Muscle of arm (tissue), 12 donors: ENCODE results near the gene ZG16. TPM values are rescaled to one million over a fixed set of nuclear protein-coding genes. Genes with fewer than 3 reads are reported as not detected.
"Not testable (repeated sequence)": the region's sequence is repeated elsewhere in the genome, so short reads cannot be mapped to it uniquely, and the experiment has no call there.

Experiments
- DNase-seq: peaks from one replicate; pipeline ENCODE4 v3.0.0-alpha.2; 2013
- polyA plus RNA-seq, 12 donors: library from polyadenylated mRNA; unstranded; fragments of 120-200 nt; gene quantifications; one replicate each; pipeline ENCODE4 v1.2.1, GENCODE V29; 2013; ENCODE audit not compliant: insufficient read length in 12 of 12

ZG16 gene
- polyA plus RNA-seq, 12 donors = 0.05 to 4.4 TPM; not detected in 10

DNA sequence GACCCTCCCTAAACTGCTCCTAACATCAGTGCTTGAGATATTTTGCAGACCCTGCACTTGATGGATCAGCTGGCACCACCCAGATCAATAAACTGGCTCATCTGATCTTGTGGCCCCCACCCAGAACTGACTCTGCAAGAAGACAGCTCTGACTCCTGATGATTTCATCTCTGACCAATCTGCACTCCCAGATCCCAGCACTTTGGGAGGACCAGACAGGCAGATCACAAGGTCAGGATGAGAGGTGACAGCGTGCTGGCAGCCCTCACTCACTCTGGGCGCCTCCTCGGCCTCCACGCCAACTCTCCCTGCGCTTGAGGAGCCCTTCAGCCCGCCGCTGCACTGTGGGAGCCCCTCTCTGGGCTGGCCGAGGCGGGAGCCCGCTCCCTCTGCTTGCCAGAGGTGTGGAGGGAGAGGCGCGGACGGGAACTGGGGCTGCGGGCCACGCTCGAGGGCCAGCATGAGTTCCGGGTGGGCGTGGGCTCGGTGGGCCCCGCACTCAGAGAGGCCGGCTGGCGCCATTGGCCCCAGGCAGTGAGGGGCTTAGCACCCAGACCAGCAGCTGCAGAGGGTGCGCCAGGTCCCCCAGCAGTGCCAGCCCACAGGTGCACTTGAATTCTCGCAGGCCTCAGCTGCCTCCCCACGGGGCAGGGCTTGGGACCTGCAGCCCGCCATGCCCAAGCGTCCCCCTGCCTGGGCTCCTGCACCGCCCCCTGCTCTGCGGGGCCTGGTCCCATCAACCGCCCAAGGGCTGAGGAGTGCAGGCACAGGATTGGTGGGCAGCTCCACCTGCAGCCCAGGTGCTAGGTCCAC, 29.9 kb upstream of the ZG16 start:
- no peak for DNase-seq

DNA sequence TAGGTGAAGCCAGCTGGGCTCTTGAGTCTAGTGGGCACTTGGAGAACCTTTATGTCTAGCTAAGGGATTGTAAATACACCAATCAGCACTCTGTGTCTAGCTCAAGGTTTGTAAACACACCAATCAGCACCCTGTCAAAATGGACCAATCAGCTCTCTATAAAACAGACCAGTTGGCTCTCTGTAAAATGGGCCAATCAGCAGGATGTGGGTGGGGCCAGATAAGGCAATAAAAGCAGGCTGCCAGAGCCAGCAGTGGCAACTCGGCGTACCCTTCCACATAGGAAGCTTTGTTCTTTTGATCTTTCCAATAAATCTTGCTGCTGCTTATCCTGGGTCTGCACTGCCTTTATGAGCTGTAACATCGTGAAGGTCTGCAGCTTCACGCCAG, 29.3 kb upstream of the ZG16 start:
- DNase-seq = not testable (repeated sequence)

DNA sequence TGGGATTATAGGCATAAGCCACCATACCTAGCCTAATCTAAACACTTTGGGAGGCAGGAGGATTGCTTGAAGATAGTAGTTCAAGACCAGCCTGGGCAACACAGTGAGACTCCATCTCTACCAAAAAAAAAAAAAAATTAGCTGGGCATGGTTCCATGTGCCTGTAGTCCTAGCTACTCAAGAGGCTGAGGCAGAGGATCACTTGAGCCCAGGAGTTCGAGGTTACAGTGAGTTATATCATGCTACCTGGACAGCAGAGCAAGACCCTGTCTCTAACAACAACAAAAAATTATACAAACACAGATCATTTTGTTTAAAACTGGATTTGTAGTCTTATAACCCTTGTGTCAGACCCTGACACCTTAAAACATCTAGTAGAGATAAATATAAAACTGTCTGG, 24.5 kb upstream of the ZG16 start:
- DNase-seq = no peak

DNA sequence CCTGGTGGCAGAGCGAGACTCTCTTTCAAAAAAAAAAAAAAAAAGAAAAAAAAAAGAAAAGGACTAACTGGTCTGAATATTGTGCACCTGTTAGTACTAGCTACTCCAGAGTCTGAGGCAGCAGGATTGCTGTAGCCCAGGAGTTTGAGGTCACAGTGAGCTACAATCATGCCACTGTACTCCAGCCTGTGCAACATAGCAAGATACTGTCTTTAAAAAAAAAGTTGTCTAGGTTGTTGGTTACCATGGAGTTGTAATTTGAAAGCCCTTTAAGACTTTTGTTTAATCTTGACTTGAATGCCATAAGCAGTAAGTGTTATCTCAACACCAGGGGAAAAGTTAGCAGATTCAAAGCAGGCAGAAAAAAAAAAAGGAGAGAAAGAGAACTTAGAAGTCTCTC, 21.4 kb upstream of the ZG16 start:
- no peak for DNase-seq

DNA sequence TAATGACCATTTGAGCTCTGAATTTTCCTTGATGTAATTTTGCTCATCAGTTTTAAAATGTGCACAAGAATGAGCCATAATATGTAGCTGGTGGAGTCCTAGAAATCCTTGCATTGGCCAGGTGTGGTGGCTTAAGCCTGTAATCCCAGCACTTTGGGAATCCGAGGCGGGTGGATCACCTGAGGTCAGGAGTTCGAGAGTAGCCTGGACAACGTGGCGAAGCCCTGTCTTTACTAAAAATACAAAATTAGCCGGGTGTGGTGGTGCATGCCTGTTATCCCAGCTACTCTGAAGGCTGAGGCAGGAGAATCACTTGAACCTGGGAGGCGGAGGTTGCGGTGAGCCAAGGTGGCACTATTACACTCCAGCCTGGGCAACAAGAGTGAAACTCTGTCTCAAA, 21.0 kb upstream of the ZG16 start:
- DNase-seq = not testable (repeated sequence)

DNA sequence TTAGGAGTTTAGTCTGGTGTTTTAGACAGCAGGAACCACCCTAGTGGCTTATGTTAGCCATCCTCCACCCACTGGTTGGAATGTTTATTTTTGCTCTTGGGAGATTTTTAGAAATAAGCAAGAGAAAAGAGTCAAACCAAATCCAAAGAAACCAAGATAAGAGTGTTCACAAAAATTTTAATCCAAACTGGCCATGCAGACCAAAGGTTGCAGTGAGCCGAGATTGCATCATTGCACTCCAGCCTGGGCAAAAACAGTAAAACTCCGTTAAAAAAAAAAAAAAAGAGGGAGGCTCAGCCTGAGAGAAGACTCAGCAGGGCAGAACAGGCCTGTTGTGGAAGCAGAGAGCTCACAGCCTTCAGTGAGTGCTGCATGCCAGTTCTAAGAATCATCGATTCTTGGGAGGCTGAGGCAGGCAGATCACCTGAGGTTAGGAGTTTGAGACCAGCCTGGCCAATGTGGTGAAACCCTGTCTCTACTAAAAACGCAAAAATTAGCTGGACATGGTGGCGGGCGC, 20.0 kb upstream of the ZG16 start:
- DNase-seq = no peak

DNA sequence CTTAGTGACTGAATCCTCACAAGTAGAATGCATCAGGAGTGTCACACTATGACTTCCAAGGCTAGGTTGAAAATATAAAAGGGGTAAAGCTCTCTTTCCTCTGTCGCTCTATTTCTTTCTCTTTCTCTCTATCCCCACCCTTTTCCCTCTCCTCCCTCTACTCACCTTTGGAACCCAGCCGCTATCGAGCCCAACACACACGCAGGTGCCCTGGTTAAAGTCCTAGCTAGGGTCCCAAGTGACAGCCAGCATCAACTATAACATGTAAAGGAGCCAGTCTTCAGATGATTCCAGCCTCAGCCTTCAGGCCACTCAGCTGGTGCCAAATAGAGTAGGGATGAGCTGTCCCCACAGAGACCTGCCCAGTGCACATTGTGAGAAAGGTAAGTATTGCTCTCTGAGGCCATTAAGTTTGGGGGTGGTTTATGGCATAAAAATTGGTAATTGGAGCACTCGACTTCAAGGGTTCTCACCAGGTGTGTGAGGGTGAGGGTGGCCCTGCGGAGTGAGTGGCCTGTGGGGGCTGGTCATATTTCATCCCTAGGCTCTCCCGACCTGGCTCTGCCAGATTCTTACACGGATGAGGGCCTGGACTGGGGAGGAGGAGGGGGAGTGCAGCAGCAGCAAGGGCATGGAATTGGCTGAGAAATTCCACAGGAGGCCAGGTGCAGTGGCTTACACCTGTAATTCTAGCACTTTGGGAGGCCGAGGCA, 17.3 kb upstream of the ZG16 start:
- DNase-seq = no peak

DNA sequence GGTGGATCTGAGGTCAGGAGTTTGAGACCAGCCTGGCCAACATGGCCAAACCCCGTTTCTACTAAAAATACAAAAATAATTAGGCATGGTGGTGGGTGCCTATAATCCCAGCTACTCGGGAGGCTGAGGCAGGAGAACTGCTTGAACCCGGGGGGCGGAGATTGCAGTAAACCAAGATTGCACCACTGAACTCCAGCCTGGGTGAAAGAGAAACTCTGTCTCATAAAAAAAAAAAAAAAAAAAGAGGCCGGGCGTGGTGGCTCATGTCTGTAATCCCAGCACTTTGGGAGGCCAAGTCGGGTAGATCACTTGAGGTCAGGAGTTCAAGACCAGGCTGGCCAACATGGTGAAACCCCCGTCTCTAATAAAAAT, 16.8 kb upstream of the ZG16 start:
- DNase-seq = not testable (repeated sequence)

DNA sequence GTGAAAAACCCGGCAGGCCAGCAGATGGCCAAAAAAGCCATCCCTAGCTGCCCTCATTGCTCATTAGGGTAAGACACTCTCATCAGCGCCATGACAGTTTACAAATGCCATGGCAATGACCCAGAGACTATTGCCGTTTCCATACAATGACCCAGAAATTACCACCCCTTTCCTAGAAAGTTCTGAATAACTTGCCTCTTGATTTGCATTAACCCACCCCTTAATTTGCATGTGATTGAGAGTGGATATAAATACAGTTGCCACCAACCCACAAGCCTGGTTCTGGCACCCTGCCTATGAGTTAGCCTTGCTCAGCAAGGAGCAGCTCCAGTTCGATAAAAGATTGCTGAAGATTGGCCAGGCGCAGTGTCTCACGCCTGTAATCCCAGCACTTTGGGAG, 16.2 kb upstream of the ZG16 start:
- DNase-seq = no peak

DNA sequence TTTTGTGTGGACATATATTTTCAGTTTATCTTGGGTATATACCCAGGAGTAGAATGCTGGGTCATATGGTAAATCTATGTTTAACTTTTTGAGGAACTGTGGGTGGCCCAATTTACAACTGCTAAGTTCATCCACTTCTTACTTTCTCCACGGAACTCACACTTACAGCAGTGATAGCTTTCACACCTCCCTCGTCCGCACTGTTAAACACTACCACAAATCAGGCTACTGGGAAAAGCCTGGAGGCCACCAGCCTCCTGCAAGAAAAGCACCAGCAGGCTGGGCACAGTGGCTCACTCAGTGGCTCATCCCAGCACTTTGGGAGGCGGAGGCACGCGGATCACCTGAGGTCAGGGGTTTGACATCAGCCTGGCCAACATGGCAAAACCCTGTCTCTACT, 14.7 kb upstream of the ZG16 start:
- no peak for DNase-seq

DNA sequence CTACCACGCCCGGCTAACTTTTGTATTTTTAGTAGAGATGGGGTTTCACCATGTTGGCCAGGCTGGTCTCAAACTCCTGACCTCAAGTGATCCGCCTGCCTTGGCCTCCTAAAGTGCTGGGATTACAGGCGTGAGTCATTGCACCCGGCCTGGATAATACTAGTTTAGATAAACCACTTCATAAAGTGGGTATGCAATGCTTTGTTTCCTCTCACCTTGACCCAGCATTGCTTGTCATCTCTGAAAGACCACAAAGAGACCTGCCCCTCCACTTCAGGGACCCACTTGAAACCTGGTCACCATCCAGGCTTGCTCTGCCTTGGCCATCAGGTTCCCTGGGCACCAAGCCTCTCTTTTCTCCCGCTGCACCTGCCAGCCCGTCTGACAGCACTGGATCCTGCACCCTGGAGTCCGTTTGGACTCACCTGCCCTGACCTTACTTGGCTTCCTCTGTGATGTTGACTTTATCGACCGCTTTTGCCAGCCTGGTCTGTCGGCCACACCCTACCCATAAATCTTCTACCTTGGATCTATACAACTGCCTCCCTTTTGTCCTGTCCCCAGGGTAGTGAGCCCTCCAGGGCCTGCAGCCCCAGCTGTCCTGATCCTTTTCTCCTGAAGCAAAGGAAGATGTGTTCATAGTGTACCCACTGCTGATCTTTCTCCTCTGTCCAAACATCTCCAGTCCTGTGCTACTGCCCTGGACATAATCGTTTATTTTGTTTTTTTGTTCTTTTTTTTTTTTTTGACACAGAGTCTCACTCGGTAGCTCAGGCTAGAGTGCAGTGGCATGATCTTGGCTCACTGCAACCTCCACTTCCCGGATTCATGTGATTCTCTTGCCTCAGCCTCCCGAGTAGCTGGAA, 12.7 kb upstream of the ZG16 start:
- no peak for DNase-seq

DNA sequence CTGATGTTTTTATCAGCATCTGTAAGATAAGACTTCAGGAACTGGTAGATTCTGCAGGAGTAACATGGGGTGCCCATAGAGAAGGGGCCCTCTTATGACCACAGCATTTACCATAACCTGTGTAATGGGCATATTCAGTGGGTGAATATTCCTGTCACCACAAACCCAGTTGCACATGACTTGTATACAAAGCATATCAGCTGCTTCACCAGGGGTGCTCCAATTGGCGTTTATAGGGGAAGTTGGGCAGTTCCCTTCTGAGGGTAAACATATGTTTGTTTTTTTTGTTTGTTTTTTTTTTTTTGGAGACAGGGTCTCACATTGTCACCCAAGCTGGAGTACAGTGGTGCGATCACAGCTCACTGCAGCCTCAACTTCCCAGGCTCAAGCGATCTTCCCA, 11.5 kb upstream of the ZG16 start:
- no peak for DNase-seq

DNA sequence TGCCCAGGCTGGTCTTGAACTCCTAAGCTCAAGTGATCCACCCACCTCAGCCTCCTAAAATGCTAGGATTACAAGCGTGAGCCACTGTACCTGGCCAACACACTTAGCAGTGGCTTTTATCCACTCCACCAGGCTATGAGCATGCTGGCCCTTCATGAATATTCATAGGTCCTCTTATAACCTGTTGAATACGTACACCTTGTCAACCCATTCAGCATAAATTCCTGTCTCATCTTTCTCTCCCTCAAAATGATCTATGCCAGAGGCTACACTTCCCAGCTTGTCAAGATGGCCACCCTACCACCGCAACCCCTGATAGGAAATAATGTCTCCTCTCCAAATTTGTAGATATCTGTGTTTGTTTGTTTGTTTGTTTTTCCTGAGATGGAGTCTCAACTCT, 11.0 kb upstream of the ZG16 start:
- no peak for DNase-seq

DNA sequence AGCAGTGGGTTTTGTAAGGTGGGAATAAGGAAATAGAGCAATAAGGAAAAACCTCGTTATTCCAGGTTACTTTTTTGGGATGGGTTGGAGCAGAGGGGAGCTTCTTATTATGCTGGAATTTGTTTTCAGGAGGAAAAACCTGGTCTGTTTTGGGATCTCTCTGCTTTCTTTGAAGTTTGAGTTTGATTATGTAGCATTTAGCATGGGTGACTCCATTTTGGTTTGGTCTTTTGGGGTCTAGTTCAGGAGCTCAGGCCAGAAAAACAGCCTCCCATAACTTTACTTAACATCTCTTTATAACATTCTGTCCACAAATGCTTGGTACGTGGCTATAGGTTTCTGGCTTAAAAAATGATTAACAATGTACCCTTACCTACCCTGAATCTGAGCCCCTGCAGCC, 8.5 kb upstream of the ZG16 start:
- DNase-seq = no peak

DNA sequence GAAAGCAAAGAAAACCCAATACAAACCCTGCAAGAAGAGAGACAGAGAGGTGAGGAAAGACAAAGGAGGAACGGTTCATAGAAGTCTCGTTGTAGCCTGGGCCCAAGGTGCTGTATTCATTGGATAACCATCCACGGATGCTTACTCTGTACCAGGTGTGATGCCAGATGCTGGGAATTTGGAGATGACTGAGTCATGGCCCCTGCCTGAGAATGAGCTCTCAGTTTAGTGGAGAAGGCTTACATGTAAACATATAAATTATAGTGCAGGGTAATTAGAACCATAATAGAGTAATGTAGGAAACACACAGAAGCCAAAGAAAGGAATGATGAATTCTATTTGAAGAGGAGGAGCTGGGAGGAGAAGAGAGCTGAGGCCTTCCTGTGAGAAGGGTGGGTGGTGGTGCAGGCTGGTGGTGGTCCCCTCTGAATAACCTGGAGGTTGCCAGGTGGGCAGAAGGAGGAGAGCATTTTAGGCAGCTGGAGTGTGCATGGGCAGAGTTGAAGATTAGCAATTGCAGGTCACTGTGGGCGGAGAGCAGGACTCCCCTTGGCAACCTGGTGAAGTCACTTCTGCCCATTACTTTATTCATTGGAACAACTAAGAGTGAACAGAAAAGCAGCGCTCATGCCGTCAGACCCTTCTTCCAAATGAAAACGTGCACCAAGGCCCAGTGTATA, 7.7 kb upstream of the ZG16 start:
- DNase-seq = no peak

DNA sequence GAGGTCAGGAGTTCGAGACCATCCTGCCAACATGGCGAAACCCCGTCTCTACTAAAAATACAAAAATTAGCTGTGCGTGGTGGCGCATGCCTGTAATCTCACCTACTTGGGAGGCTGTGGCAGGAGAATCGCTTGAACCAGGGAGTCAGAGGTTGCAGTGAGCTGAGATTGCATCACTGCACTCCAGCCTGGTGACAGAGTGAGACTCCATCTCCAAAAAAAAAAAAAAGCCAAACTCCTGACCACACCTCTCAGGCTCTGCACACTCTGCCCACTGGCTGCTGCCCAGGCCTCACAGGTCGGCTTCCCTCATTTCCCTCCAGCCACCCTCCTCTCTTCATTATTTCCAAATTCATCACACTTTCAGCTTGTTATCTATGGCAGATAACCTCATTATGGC, 5.7 kb upstream of the ZG16 start:
- DNase-seq = not testable (repeated sequence)

DNA sequence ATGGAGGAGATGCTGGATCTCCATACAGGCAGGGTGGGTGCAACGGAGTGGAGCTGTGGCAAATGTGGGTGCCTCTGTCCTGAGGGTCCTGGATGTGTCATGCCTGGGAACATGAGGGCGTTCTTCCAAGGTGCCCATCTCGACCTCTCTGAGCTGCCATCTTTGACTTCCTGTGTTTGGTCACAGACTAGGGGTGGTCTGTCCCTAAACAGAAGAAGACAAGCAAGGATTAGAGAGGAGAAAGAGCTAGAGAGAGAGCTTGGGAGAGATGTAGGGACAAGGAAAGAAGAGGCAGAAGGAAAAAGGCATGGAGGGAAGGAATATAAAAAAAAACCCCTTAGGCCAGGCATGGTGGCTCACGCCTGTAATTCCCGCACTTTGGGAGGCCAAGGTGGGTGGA, 3.3 kb upstream of the ZG16 start:
- DNase-seq = no peak

DNA sequence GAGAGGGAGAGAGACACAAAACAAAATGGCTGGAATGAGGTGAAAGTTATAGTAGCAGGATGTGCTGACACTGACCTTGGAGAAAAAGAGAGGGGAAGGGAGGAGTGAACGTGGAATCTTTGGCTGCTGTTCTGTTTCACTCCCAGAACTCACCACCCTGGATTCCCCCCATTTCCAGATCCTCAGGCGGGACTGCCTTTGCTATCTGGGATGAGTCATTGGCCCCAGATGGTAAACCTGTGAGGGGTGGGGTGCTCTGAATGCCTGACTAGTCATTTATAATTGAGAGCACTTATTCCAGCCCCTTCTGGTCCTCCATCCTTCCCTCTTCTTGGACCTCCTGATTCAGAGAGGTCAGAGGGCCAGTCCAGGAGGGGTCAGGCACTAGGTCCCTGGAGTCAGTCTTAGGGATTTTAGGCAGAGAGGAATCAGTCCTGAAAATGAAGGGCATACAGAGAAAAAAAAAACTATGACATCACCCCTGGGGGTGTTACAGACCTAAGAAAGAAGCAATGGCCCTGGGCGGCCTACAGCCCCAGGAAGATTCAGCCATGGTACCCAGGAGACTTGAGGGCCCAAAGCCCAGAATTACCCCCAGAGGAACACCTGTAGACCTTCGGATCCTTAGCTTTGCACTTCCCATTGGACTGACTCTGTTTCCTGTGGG, 2.2 kb upstream of the ZG16 start:
- no peak for DNase-seq

DNA sequence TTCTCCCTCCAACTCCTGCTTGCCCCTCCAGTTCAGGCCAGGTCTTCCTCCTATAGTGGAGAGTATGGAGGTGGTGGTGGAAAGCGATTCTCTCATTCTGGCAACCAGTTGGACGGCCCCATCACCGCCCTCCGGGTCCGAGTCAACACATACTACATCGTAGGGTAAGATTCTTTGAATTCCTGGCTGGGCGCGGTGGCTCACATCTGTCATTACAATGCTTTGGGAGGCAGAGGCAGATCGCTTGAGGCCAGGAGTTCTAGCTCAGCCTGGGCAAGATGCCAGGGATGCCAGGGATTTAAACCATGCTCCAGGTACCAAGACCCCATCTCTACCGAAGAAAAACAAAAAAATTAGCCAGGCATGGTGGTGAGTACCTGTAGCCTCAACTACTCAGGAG, 1.4 kb downstream of the ZG16 start:
- no peak for DNase-seq

DNA sequence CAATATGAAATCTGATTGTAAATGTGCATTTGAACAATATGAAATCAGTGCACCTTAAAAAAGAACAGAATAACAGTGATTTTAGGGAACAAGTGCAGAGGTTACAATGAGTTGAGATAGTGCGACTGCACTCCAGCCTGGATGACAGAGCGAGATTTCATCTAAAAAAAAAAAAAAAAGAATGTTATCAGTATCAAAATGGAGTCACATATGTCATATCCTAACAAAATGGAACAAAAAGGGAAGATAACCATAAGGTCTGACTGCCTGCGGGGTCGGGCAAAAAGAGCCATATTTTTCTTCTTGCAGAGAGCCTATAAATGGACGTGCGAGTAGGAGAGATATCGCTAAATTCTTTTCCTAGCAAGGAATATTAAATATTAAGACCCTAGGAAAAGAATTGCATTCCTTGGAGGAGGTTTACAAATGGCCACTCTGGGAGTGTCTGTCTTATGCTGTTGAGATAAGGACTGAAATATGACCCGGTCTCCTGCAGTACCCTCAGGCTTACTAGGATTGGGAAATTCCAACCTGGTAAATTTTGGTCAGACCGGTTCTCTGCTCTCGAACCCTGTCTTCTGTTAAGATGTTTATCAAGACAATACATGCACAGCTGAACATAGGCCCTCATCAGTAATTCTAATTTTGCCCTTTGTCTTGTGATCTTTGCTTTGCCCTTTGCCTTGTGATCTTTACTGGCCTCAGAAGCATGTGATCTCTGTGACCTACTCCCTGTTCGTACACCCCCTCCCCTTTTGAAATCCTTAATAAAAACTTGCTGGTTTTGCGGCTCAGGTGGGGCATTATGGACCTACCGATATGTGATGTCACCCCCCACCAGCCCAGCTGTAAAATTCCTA, 5.3 kb downstream of the ZG16 start:
- DNase-seq = not testable (repeated sequence)
